Chondrocyte (in vitro differentiated cells): ENCODE data around the gene CTNND2. TPM values are rescaled to one million over a fixed set of nuclear protein-coding genes. Genes with fewer than 3 reads are reported as not detected.

Source experiments
- DNase-seq: peaks from one replicate; pipeline ENCODE4 v3.0.0; 2021; ENCODE audit warnings: mixed read lengths, low spot score
- H3K27ac Mint-ChIP-seq: one replicate; pipeline ENCODE4 v1.8.0; 2021; ENCODE audit warnings: mild to moderate bottlenecking, moderate library complexity, mixed read lengths; ENCODE audit not compliant: unreplicated experiment
- H3K27me3 Mint-ChIP-seq: 2 replicates; pipeline ENCODE4 v1.8.0; 2021; ENCODE audit warnings: low read depth, mixed read lengths
- H3K36me3 Mint-ChIP-seq: 2 replicates; pipeline ENCODE4 v1.8.0; 2021; ENCODE audit warnings: low read depth, mixed read lengths
- H3K4me1 Mint-ChIP-seq: 2 replicates; pipeline ENCODE4 v1.8.0; 2021; ENCODE audit warnings: low read depth, mild to moderate bottlenecking, mixed read lengths
- H3K4me3 Mint-ChIP-seq: one replicate; pipeline ENCODE4 v1.8.0; 2021; ENCODE audit warnings: mild to moderate bottlenecking, moderate library complexity, mixed read lengths; ENCODE audit not compliant: unreplicated experiment
- H3K9me3 Mint-ChIP-seq: 2 replicates; pipeline ENCODE4 v1.8.0; 2021; ENCODE audit warnings: low read depth, mixed read lengths
- CTCF ChIP-seq: fragments of 200-600 bp; sonication (generic); IDR thresholded peaks from 2 replicates; pipeline ENCODE4 v1.5.0; 2021; ENCODE audit warnings: antibody characterized with exemption, mild to moderate bottlenecking, moderate library complexity
- total RNA-seq: library from RNA; stranded (reverse); gene quantifications from 3 replicates; pipeline ENCODE4 v1.2.1, GENCODE V29; 2021

CTNND2 gene
- total RNA-seq, 1 donor from 2014 or later: 2.1 TPM

DNA sequence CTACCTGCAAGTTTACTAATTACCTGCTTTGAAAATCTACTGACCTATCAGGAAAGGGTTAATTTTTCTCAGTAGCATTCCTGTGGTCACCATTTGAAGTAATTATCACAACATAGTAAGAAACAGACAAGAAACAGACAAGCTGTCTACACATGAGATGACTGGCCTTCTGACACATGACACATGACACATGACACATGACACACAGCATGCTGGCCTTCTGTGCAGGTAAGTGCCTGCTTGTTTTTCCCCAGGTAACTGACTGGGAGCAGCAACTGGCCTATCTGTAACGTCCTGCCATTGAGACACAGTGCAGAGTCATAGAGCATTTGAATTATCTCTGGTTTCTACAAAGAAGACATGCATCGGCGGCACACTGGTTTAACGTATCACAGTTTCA is 222.4 kb downstream of the CTNND2 start:
- Mint-ChIP-seq H3K4me1 (no peaks in the 10 kb centered on the region), H3K9me3 (peaks cover 2% of the 10 kb centered on the region), H3K27me3 (peaks cover 5% of the 10 kb centered on the region), H3K27ac (no peak overlapping the region), H3K4me3 (no peak overlapping the region), H3K36me3 (no peaks in the 10 kb centered on the region)
- no peak for TF ChIP-seq CTCF
- no peak for DNase-seq

- no peak for DNase-seq
- peaks cover 5% of the 10 kb centered on the region for H3K27me3 Mint-ChIP-seq
- TF ChIP-seq CTCF: no peak
- H3K27ac Mint-ChIP-seq: no peak overlapping the region
- H3K4me3 Mint-ChIP-seq: no peak overlapping the region
- no peaks in the 10 kb centered on the region for H3K36me3 Mint-ChIP-seq
- H3K9me3 Mint-ChIP-seq: peaks cover 5% of the 10 kb centered on the region
- H3K4me1 Mint-ChIP-seq: no peaks in the 10 kb centered on the region
Measured at GRCh38 chr5:11679676-11680075, 224.6 kb downstream of the CTNND2 start.

GRCh38 chr5:11675184-11675583 is 229.1 kb downstream of the CTNND2 start:
- Mint-ChIP-seq H3K27ac (no peak overlapping the region), H3K4me1 (no peaks in the 10 kb centered on the region), H3K4me3 (no peak overlapping the region), H3K27me3 (peaks cover 2% of the 10 kb centered on the region), H3K36me3 (no peaks in the 10 kb centered on the region), H3K9me3 (peaks cover 13% of the 10 kb centered on the region)
- DNase-seq: no peak
- TF ChIP-seq CTCF: no peak

- Mint-ChIP-seq H3K4me3 (no peak overlapping the region), H3K27ac (no peak overlapping the region), H3K27me3 (peaks cover 2% of the 10 kb centered on the region), H3K36me3 (no peaks in the 10 kb centered on the region), H3K4me1 (no peaks in the 10 kb centered on the region), H3K9me3 (peaks cover 33% of the 10 kb centered on the region)
- TF ChIP-seq CTCF: no peak
- DNase-seq: no peak
Measured at GRCh38 chr5:11672385-11673085, 231.7 kb downstream of the CTNND2 start.

DNA sequence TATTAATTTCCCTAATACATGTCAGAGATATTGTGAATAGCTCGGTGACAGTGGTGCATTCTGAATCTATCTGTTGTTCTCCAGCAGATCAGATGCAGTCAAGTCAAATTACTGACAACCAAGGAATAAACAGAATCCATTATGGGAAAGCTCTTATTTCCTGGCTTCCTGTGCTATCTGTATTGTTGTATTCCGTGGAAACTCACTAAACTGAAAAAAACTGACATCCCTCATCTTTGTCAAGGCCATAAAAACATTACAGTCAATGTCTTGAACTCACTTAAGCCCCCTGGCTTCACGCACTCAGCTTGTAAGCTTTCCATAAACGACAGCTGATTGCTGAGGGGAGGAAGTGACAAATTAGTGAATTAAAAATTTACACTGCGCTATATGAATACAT is 245.9 kb downstream of the CTNND2 start:
- Mint-ChIP-seq H3K27me3 (peaks cover 5% of the 10 kb centered on the region), H3K4me1 (no peaks in the 10 kb centered on the region), H3K9me3 (no peaks in the 10 kb centered on the region), H3K4me3 (no peak overlapping the region), H3K27ac (no peak overlapping the region), H3K36me3 (no peaks in the 10 kb centered on the region)
- TF ChIP-seq CTCF: no peak
- DNase-seq: no peak
